GM18520 (cell line): Measurements from ENCODE around the gene COL26A1.
"Not testable (repeated sequence)": the region's sequence is repeated elsewhere in the genome, so short reads cannot be mapped to it uniquely, and the experiment has no call there.

Source experiments
- ATAC-seq: cut with Tn5 transposase; IDR thresholded peaks from one replicate; pipeline ENCODE4 v1.9.1; 2021; ENCODE audit not compliant: unreplicated experiment

COL26A1 gene

GRCh38 chr7:101436857-101437576, 74.3 kb downstream of the COL26A1 start:
- no peak for ATAC-seq

- no peak for ATAC-seq
These were observed 79.2 kb downstream of the COL26A1 start for GRCh38 chr7:101441890-101442289.

- no peak for ATAC-seq
These were observed 79.9 kb downstream of the COL26A1 start for GRCh38 chr7:101442426-101443070.

GRCh38 chr7:101450064-101450463, 87.4 kb downstream of the COL26A1 start:
- ATAC-seq, result no peak

- no peak for ATAC-seq
These were observed 90.9 kb downstream of the COL26A1 start for GRCh38 chr7:101453617-101454016.

GRCh38 chr7:101457001-101457750, 94.5 kb downstream of the COL26A1 start:
- ATAC-seq, result no peak

- ATAC-seq, result no peak
These were observed 102.5 kb downstream of the COL26A1 start for GRCh38 chr7:101465131-101465530.

- no peak for ATAC-seq
These were observed 103.0 kb downstream of the COL26A1 start for GRCh38 chr7:101465576-101466196.

- ATAC-seq, result no peak
These were observed 104.2 kb downstream of the COL26A1 start for GRCh38 chr7:101466871-101467270.

- ATAC-seq, result no peak
These were observed 106.0 kb downstream of the COL26A1 start for GRCh38 chr7:101468546-101469275.

- no peak for ATAC-seq
These were observed 108.2 kb downstream of the COL26A1 start for GRCh38 chr7:101470668-101471487.

- no peak for ATAC-seq
These were observed 111.5 kb downstream of the COL26A1 start for GRCh38 chr7:101474178-101474577.

- ATAC-seq, result not testable (repeated sequence)
These were observed 113.0 kb downstream of the COL26A1 start for GRCh38 chr7:101475691-101476090.

- ATAC-seq, result no peak
These were observed 116.5 kb downstream of the COL26A1 start for GRCh38 chr7:101479217-101479616.

GRCh38 chr7:101486056-101486432, 123.4 kb downstream of the COL26A1 start:
- ATAC-seq, result not testable (repeated sequence)

- no peak for ATAC-seq
These were observed 123.9 kb downstream of the COL26A1 start for GRCh38 chr7:101486433-101487104.

- ATAC-seq, result no peak
These were observed 124.4 kb downstream of the COL26A1 start for GRCh38 chr7:101487105-101487458.

GRCh38 chr7:101487753-101488152, 125.1 kb downstream of the COL26A1 start:
- no peak for ATAC-seq

- ATAC-seq, result no peak
These were observed 126.3 kb downstream of the COL26A1 start for GRCh38 chr7:101488826-101489572.
